ENCODE data around the gene MUSTN1.

Gene MUSTN1

DNA sequence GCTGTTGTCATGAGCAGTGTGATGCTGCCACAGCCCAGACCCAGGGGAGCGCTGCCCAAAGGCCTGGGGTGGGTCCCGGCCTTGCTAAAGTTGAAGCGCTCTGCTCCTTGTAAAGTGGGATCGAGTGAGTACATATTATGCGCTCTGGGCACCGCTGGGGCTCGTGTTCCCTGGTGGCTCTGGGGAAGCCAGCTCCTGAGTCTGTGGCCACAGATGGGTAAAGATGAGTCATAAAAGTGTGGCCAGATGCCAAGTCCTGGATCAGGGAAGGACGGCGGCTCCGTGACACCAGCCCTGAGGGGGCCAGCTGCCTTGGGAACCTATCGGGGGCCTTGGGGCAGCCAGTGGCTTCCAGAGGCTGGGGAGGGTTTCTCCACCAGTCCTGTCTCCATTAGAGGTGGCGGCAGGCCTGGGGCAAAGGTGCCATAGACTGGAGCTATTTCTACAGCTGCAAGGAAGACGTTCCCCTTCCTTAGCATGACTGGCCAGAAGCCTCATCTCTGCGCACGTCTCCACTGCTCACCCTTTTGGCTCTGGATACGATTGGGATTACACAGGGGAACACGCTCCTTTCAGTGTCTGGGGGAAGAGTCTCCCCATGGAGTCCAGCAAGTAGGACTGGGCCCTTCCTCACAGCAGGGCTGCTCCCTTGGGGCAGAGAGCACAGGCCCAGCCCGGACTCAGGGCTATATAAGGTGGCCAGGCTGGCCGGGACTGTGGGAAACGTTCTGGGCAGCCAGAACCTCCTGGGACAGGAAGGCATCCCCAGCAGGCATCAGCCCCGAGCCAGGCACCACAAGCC, 3.1 kb downstream of the MUSTN1 start:
- peak; percentile 77 for DNase-seq

DNA sequence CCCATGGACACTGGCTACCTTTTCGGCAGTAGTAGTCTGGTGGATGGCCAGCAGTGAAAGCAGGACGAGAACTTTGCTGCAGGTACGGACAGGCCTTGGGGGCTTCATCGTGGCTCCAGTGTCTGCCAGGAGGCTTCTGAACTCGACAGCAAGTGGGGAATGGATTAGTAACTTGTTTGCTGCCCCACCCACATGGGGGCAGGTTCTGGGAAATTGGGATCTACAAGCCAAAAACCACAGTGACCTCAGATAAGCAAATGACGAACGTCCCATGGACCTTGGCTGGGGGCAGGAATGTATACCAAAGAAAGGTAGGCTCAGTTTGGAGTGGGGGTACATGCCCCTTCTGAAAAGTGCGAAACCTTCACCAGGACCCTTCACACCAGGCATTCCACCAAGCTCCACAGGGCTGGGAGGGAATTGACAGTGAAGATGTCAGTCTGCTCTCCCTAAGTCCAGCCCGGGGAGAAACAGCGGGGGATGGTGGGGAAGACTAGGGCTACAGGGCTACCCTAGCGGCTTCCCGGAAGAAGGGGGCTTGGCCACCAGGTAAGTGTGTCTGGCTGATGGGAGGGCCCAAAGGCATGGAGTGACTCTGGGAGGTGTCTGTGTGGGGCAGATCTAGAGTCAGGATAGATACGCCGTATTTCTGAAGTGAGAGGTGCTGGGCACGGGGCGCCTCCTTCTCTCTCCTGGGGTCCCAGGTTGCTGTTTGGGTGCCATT, 4.1 kb downstream of the MUSTN1 start, which contains the start of gene ITIH4:
Gene ITIH4 (minus strand): TSS at position 138 of the 724 bp plus-strand sequence. CDS start 30 bp downstream, at position 108.
- DNase-seq: no peak

GRCh38 chr3:52829906-52830463, 4.8 kb downstream of the MUSTN1 start:
- DNase-seq: no peak

- no peak for DNase-seq
Observed at GRCh38 chr3:52829482-52829881, 5.3 kb downstream of the MUSTN1 start.

GRCh38 chr3:52827866-52828376, 6.9 kb downstream of the MUSTN1 start:
- peak; percentile 81 for DNase-seq

GRCh38 chr3:52827441-52827840, 7.4 kb downstream of the MUSTN1 start:
- peak; percentile 52 for DNase-seq

- DNase-seq: no peak
Observed at GRCh38 chr3:52824037-52824436, 10.8 kb downstream of the MUSTN1 start.

GRCh38 chr3:52822363-52822762, 12.5 kb downstream of the MUSTN1 start:
- no peak for DNase-seq

DNA sequence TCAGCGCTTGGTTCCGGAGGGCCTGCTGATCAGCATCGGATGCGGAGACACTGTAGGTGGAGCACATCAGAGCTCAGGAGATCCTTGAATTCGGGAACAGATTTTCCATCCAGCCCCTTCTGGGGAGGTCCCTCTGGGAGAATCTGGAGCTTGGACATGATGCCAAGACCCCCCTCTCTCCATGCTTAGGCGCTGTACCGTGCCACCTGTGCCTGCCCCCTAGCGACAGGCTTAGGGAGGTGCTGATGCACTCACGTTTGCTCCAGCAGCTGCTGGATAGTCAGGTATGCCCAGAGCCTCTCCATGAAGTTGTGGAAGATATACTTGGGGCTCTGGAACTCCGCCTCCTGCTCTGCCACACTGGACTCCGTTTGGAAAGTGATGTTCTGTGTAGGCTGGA, 14.1 kb downstream of the MUSTN1 start:
- no peak for DNase-seq

DNA sequence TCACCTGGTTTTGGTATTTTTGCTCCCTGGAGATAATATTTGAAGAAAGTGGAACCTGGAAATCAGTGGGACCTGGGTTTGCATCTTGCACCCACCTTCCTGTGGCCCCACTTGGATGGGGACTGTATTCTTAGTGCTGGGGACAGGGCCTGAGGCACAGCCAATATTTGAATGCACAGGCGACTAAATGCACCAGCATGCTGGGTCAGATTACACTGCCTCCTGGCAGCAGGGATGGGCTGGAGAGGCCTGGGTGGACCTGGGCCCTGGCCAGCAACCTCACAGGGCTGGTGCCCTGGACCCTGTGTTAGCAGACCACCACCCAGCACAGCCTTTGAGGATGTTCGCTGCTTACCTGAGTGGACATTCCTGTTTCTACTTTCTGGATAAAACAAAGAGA, 14.9 kb downstream of the MUSTN1 start:
- DNase-seq: no peak

- no peak for DNase-seq
Observed at GRCh38 chr3:52817860-52818259, 17.0 kb downstream of the MUSTN1 start.

- DNase-seq: no peak
Observed at GRCh38 chr3:52817221-52817620, 17.6 kb downstream of the MUSTN1 start.

DNA sequence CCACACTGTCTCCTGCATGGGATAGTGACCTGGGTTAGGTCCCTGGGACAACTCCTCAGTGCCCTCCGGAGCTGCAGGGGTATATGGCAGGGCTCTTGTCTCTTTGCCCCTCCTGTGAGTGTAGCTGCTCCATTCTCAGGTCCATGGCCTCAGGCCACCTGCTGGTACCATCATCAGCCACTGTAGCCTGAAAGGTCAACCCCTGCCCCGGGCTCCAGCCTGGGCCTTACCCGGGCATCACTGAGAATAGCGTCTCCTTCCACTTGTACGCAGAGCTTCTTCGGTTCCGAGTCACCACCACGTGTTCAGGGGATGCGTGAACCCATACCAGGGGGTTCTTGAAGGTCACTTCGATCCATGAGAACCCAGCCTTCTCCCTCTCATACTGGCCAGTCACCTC, 18.2 kb downstream of the MUSTN1 start:
- no peak for DNase-seq

- DNase-seq: no peak
Observed at GRCh38 chr3:52816199-52816598, 18.6 kb downstream of the MUSTN1 start.

- DNase-seq: no peak
Observed at GRCh38 chr3:52813810-52814209, 21.0 kb downstream of the MUSTN1 start.

DNA sequence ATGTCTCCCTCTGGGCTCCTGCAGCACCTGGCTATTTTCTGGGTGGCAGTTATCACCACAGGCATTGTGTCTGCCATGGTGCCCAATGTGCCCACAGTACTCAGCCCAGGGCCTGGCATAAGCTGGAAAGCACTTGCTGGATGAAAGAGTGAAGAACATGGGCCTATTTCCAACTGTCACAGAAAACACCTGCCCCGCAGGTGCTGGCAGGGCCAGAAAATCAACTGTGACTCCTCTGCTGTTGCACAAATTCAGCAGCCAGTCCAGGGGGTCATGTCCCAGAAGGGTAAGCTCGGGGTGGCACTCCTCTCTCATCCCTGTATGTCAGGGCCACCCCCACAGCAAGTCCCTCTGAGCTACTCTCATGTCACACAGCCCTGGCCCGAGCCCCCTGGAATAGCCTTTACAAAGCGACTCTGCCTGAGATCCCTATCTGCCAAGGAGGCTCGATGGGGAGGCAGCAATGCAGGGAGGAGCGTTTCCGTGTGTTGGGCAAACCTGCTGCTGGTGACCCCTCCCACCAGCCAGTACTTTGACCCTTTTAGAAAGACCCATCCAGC, 23.3 kb downstream of the MUSTN1 start:
- DNase-seq: no peak

DNA sequence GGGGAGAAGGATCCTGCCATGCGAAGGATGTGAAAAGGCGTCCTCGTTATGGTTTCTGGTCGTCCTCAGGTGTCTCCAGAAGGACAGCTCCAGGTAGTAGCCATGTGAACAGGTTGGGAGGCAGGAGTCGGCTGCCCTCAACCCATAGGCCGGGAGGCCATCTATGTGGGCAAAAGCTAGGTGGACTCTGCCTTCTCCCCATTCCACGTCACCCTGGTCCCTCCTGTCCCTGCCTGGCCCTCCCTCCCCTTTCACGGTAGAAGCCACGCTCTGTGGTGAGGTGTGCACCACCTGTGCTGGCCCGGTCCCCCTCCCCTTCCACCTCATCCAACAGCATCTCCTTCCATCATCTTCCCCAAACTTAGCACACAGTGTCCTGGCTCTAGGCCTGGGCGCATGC, 23.9 kb downstream of the MUSTN1 start:
- no peak for DNase-seq

DNA sequence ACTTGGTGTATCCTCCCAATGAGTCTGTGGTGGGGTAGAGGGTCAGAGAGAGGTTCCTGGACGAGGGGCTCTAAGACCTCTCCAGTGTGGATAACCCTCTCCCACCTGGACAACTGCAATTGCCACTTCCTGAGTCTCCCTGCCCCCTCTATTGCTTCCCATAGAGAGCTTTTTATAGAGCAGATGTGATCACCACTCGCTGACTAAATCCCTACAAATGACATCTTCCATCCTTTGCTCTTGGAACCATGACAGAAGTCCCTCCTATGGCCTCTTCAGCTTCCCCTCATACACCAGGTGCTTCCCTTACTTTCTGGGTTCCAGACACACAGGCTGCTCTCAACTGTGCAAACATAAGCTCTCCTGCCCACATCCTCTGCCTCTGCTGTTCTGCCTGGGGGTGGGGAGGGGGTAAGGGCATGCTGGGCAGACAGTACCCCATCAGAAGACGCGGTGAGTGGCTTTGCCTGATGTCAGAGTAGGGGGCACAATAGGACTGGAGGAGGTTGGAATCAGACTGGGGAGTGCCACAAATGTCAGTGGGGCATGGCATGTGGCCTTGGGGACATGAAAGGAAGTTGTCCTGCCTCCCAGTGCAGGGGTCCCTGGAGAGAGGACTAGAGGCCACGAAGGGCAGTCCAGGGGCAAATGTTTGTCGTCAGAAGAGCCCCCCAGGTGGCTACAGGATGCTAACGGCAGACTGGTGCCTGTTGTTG, 25.0 kb downstream of the MUSTN1 start:
- no peak for DNase-seq

DNA sequence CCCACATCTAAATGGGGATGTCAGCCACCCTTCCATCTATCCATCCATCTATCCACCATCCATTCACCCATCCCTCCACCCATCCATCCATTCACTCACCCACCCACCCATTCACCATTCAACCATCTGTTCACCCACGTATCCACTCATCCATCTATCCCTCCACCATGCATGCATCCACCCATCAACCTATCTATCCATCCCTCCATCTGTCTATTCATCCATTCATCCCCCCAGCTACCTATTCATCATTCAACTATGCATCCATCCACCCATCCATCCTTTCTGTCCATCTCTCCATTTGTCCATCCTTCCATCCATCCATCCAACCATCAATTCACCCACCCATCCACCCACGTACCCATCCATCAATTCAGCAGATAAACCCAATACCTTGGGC, 25.7 kb downstream of the MUSTN1 start:
- no peak for DNase-seq

DNA sequence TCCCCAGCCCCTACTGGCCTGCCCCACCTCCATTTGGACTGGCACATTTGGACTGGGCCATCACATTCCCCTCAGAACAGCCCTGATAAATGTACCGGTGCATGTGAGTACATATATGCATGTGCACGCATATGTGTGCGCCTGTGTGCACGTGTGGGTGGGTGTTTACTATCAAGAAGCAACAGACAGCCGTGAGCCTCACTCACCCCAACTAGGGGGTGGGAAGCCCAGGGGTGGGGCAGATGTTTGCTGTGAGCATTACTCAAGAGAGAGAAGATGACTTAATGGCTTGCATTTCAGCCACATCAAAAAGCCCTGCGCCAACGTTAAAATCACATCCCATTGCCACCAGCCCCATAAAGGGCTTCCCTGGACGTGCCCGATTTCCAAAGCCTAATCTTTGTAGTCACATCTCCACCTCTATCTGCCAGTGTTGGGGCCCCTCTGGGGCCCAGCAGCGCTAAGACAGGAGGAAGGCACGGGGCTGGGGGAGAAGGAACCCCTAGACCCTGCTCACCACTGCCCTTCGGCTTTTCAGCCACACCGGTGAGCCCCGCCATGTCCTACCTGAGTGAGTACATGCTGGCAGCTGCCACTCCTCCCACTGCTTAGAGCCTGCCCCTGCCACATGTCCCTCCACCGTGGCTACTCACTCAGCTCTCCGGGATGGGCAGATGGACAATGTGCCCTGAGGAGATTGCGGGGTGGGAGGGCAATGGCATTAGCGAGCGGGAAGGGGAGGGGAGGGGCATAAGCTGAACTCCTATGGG, 29.4 kb downstream of the MUSTN1 start:
- DNase-seq: no peak

GRCh38 chr3:52801839-52802238, 33.0 kb downstream of the MUSTN1 start:
- no peak for DNase-seq

- DNase-seq: no peak
Observed at GRCh38 chr3:52800079-52800478, 34.7 kb downstream of the MUSTN1 start.

Data from kidney glomerular epithelial cell (primary cell).